Esophagus muscularis mucosa (tissue), 4 donors: ENCODE measurements around the gene ELMO3. TPM values are rescaled to one million over a fixed set of nuclear protein-coding genes. Genes with fewer than 3 reads are reported as not detected.

Source experiments
- DNase-seq: peaks from one replicate; pipeline ENCODE4 v3.0.0-alpha.2; 2017; ENCODE audit errors: extremely low spot score
- H3K27ac ChIP-seq, 4 donors: fragments of 200-600 bp; sonication (generic); replicated peaks in 1 of 4; 1 replicate in 3 of 4; 2 replicates in 1 of 4; pipeline ENCODE4 v1.5.1; 2016 to 2019; ENCODE audit warnings: mild to moderate bottlenecking in 1 of 4
- H3K27me3 ChIP-seq, 4 donors: fragments of 200-600 bp; sonication (generic); one replicate each; pipeline versions ENCODE4 v1.5.1 to v1.6.0; 2016 to 2019
- H3K36me3 ChIP-seq, 4 donors: fragments of 200-600 bp; sonication (generic); one replicate each; pipeline ENCODE4 v1.5.1; 2016 to 2019
- H3K4me1 ChIP-seq, 4 donors: fragments of 200-600 bp; sonication (generic); one replicate each; pipeline ENCODE4 v1.5.1; 2016 to 2019
- H3K4me3 ChIP-seq, 4 donors: fragments of 200-600 bp; sonication (generic); 1 replicate in 2 of 4; 2 replicates in 2 of 4; pipeline ENCODE4 v1.5.1; 2016 to 2019; ENCODE audit warnings: mild to moderate bottlenecking in 4 of 4, moderate library complexity in 1 of 4
- H3K9me3 ChIP-seq, 4 donors: fragments of 200-600 bp; sonication (generic); 1 replicate in 3 of 4; 2 replicates in 1 of 4; pipeline ENCODE4 v1.5.1; 2016 to 2019
- CTCF ChIP-seq, 3 experiments: fragments of 200-600 bp in 2 of 3; fragments of 450-650 bp in 1 of 3; sonication (generic) in 2 of 3; IDR thresholded peaks; one replicate each; pipeline ENCODE4 v1.5.1; 2017 to 2019; ENCODE audit warnings: antibody characterized with exemption in 3 of 3, mild to moderate bottlenecking in 2 of 3, moderate library complexity in 1 of 3
- EP300 ChIP-seq: sonication (generic); formaldehyde crosslinking; IDR thresholded peaks from one replicate; pipeline ENCODE4 v1.6.1; 2017; ENCODE audit warnings: antibody characterized with exemption
- POLR2A ChIP-seq: fragments of 450-650 bp; IDR thresholded peaks from one replicate; pipeline ENCODE4 v1.6.1; 2017; ENCODE audit warnings: antibody characterized with exemption, moderate library complexity, mild to moderate bottlenecking, low read depth
- POLR2AphosphoS5 ChIP-seq, 2 donors: sonication (generic); formaldehyde crosslinking; IDR thresholded peaks; one replicate each; pipeline ENCODE4 v1.6.1; 2017; ENCODE audit warnings: antibody characterized with exemption in 2 of 2
- WGBS: methylation state at CpG from one replicate; pipeline ENCODE4 v1.1.5; 2018; 5-methylcytosine and 5-hydroxymethylcytosine counted together
- intact Hi-C: fragments of 100-400 bp; cut with DNase I; formaldehyde crosslinking; loops from one replicate; pipeline ENCODE4 v1.15.1; 2023
- total RNA-seq, 4 donors: library from RNA; depleted of rRNA; stranded (reverse); fragments of >200 nt; gene quantifications; one replicate each; pipeline versions ENCODE4 v1.1.0 to v1.2.1, GENCODE V29; 2016

Gene ELMO3
- total RNA-seq, 4 donors from 2014 or later = 0.33 to 0.83 (median 0.60) TPM

GRCh38 chr16:67194260-67194659 lies 4.7 kb upstream of the ELMO3 start:
- Histone ChIP-seq H3K27me3 (no peaks in the 10 kb centered on the region), H3K4me3 (no peak overlapping the region), H3K4me1 (peaks cover 38 to 56% (median 52%) of the 10 kb centered on the region in 4 donors), H3K9me3 (no peaks in the 10 kb centered on the region), H3K27ac (no peak overlapping the region), H3K36me3 (peaks cover 36 to 59% (median 55%) of the 10 kb centered on the region in 4 donors)
- 93% methylated on average over 5 of the region's 6 CpGs for WGBS
- DNase-seq = no peak
- TF ChIP-seq POLR2A (no peak), POLR2AphosphoS5 (IDR thresholded peaks at IDR 0.05) (no peak), EP300 (no peak), CTCF (IDR thresholded peaks at IDR 0.05) (no peak)
- intact Hi-C loops = no loop called here

GRCh38 chr16:67195676-67196075 lies 3.3 kb upstream of the ELMO3 start:
- TF ChIP-seq POLR2A (no peak), EP300 (no peak), POLR2AphosphoS5 (IDR thresholded peaks at IDR 0.05) (no peak), CTCF (IDR thresholded peaks at IDR 0.05) (no peak)
- intact Hi-C loops = no loop called here
- Histone ChIP-seq H3K36me3 (peaks cover 36 to 68% (median 59%) of the 10 kb centered on the region in 4 donors), H3K27me3 (no peaks in the 10 kb centered on the region), H3K4me3 (no peak overlapping the region), H3K9me3 (no peaks in the 10 kb centered on the region), H3K4me1 (peaks cover 38 to 63% (median 58%) of the 10 kb centered on the region in 4 donors), H3K27ac (no peak overlapping the region)
- 57% methylated on average over 3 of the region's 5 CpGs for WGBS
- DNase-seq = no peak

GRCh38 chr16:67196881-67197280 lies 2.0 kb upstream of the ELMO3 start:
- no peak for DNase-seq
- H3K4me1 ChIP-seq = peaks cover 27 to 52% (median 48%) of the 10 kb centered on the region in 4 donors
- H3K36me3 ChIP-seq = peaks cover 36 to 78% (median 67%) of the 10 kb centered on the region in 4 donors
- no peak overlapping the region for H3K4me3 ChIP-seq
- TF ChIP-seq POLR2AphosphoS5 (IDR thresholded peaks at IDR 0.05) (no peak), POLR2A (no peak), CTCF (IDR thresholded peaks at IDR 0.05) (no peak), EP300 (no peak)
- H3K9me3 ChIP-seq = no peaks in the 10 kb centered on the region
- intact Hi-C loops = no loop called here
- WGBS = 100% methylated on average over 1 of the region's 1 CpG
- H3K27me3 ChIP-seq = no peaks in the 10 kb centered on the region
- H3K27ac ChIP-seq = no peak overlapping the region

- no peak overlapping the region for H3K4me3 ChIP-seq
- intact Hi-C loops = no loop called here
- no peak for DNase-seq
- H3K27ac ChIP-seq = no peak overlapping the region
- H3K4me1 ChIP-seq = peaks cover 24 to 48% (median 44%) of the 10 kb centered on the region in 4 donors
- no peaks in the 10 kb centered on the region for H3K9me3 ChIP-seq
- H3K27me3 ChIP-seq = no peaks in the 10 kb centered on the region
- no peak for TF ChIP-seq CTCF (IDR thresholded peaks at IDR 0.05)
- no peak for TF ChIP-seq POLR2AphosphoS5 (IDR thresholded peaks at IDR 0.05)
- no peak for TF ChIP-seq POLR2A
- no peak for TF ChIP-seq EP300
- H3K36me3 ChIP-seq = peaks cover 36 to 86% (median 76%) of the 10 kb centered on the region in 4 donors
- 80% methylated on average over 4 of the region's 6 CpGs for whole genome bisulfite sequencing
Measured at GRCh38 chr16:67197704-67198103, 1.2 kb upstream of the ELMO3 start.

- Histone ChIP-seq H3K4me1 (peaks cover 18 to 42% (median 38%) of the 10 kb centered on the region in 4 donors), H3K36me3 (peaks cover 41 to 91% (median 81%) of the 10 kb centered on the region in 4 donors), H3K27me3 (no peaks in the 10 kb centered on the region), H3K9me3 (no peaks in the 10 kb centered on the region), H3K4me3 (no peak overlapping the region), H3K27ac (no peak overlapping the region)
- peak in 1 of 2 donors; percentile 5 for TF ChIP-seq POLR2AphosphoS5 (IDR thresholded peaks at IDR 0.05)
- no peak for TF ChIP-seq POLR2A
- peak; percentile 17 to 48 (median 18) for TF ChIP-seq CTCF (IDR thresholded peaks at IDR 0.05)
- no peak for TF ChIP-seq EP300
- WGBS = 51% methylated on average over 7 of the region's 12 CpGs
- no peak for DNase-seq
- intact Hi-C loops = no loop called here
Measured at GRCh38 chr16:67198238-67198734, 645 bp upstream of the ELMO3 start.
